A549 (cell line): ENCODE data around the gene DIPK1B. TPM values are rescaled to one million over a fixed set of nuclear protein-coding genes. Genes with fewer than 3 reads are reported as not detected.

Experiments used
- ATAC-seq, 2 experiments: fragments of 200-7000 bp in 1 of 2; fragments of >200 bp in 1 of 2; cut with Nextera tagmentation in 1 of 2; cut with Tn5 transposase in 1 of 2; 3 replicates each; pipeline versions ENCODE4 v1.8.0 to v1.9.1; 2018 to 2020; ENCODE audit warnings: mild to moderate bottlenecking in 1 of 2, moderate library complexity in 1 of 2
- CTCF ChIA-PET: fragments of 300-600 bp; sonication (Branson Sonifier 250); formaldehyde crosslinking; extraction: SDS; loops from one replicate; lab custom pipeline; 2021; ENCODE audit warnings: antibody characterized with exemption, inconsistent platforms; lab: Yijun Ruan, JAX
- POLR2A ChIA-PET: fragments of 350-600 bp; formaldehyde crosslinking; extraction: SDS; loops from one replicate; lab custom pipeline; 2021; ENCODE audit warnings: antibody characterized with exemption, inconsistent platforms; lab: Yijun Ruan, JAX
- DNase-seq, 2 experiments: peaks; one replicate each; pipeline versions ENCODE4 v3.0.0 to v3.0.0-alpha.2; 2011 to 2016; ENCODE audit warnings: low read depth in 1 of 2, low spot score in 1 of 2
- FAIRE-seq: peaks from 2 replicates; lab custom pipeline; 2011; peaks lifted over from hg19 to GRCh38; lab: Jason Lieb, UNC
- H3K27ac ChIP-seq, 2 experiments: fragments of >200 bp; sonication (Bioruptor Twin); formaldehyde crosslinking; 3 replicates each; pipeline ENCODE4 v1.5.1; 2016 to 2017
- H3K4me1 ChIP-seq: fragments of >200 bp; sonication (Bioruptor Twin); formaldehyde crosslinking; 3 replicates; pipeline ENCODE4 v1.6.1; 2016
- H3K4me2 ChIP-seq: fragments of >200 bp; sonication (Bioruptor Twin); formaldehyde crosslinking; 3 replicates; pipeline ENCODE4 v1.6.1; 2016
- H3K4me3 ChIP-seq: fragments of >200 bp; sonication (Bioruptor Twin); formaldehyde crosslinking; 3 replicates; pipeline ENCODE4 v1.5.1; 2016
- H3K9me3 ChIP-seq: fragments of >200 bp; sonication (Bioruptor Twin); formaldehyde crosslinking; 3 replicates; pipeline ENCODE4 v1.6.1; 2016
- CEBPB ChIP-seq, 2 experiments: fragments of >200 bp in 1 of 2; sonication (Bioruptor Twin) in 1 of 2; formaldehyde crosslinking in 1 of 2; IDR thresholded peaks; 2 replicates each; pipeline ENCODE4 v1.6.1; 2012 to 2016
- CHD4 ChIP-seq: fragments of 200-600 bp; sonication (generic); IDR thresholded peaks from 2 replicates; pipeline ENCODE4 v1.6.1; 2016; ENCODE audit warnings: antibody characterized with exemption, mild to moderate bottlenecking, borderline replicate concordance
- EHMT2 ChIP-seq: fragments of 200-600 bp; sonication (generic); IDR thresholded peaks from 2 replicates; pipeline ENCODE4 v1.6.1; 2016; ENCODE audit warnings: antibody characterized with exemption, low read depth, mild to moderate bottlenecking, moderate library complexity
- EP300 ChIP-seq, 2 experiments: fragments of >200 bp; sonication (Bioruptor Twin); formaldehyde crosslinking; IDR thresholded peaks; 2 replicates in 1 of 2; 3 replicates in 1 of 2; pipeline ENCODE4 v1.6.1; 2016 to 2017
- ESRRA ChIP-seq: fragments of 150-350 bp; IDR thresholded peaks from 2 replicates; pipeline ENCODE4 v1.6.1; 2014; ENCODE audit warnings: mild to moderate bottlenecking, low read length, borderline replicate concordance
- FOSL2 ChIP-seq, 2 experiments: fragments of 450-650 bp in 1 of 2; fragments of >200 bp in 1 of 2; sonication (Bioruptor Twin) in 1 of 2; formaldehyde crosslinking; IDR thresholded peaks; 2 replicates each; pipeline versions ENCODE4 v1.5.0 to v1.6.1; 2016 to 2020; ENCODE audit warnings: mild to moderate bottlenecking in 1 of 2, moderate library complexity in 1 of 2
- GATA3 ChIP-seq: IDR thresholded peaks from 2 replicates; pipeline ENCODE4 v1.6.1; 2012; ENCODE audit warnings: borderline replicate concordance
- HDAC2 ChIP-seq: fragments of 200-600 bp; sonication (generic); IDR thresholded peaks from 2 replicates; pipeline ENCODE4 v1.6.1; 2016
- HOXA7 ChIP-seq: fragments of 250-450 bp; sonication (Bioruptor Pico); IDR thresholded peaks from 2 replicates; pipeline ENCODE4 v1.5.0; 2020; ENCODE audit warnings: mild to moderate bottlenecking, moderate library complexity
- HOXB13 ChIP-seq: fragments of 250-450 bp; sonication (Bioruptor Pico); IDR thresholded peaks from 2 replicates; pipeline ENCODE4 v1.5.0; 2020; ENCODE audit warnings: low read depth, mild to moderate bottlenecking, moderate library complexity
- JUNB ChIP-seq: fragments of >200 bp; sonication (Bioruptor Twin); formaldehyde crosslinking; IDR thresholded peaks from 2 replicates; pipeline ENCODE4 v1.6.1; 2016
- KDM1A ChIP-seq: fragments of 200-600 bp; sonication (generic); IDR thresholded peaks from 2 replicates; pipeline ENCODE4 v1.6.1; 2016; ENCODE audit warnings: low read depth, mild to moderate bottlenecking
- KDM5A ChIP-seq: fragments of 200-600 bp; sonication (generic); IDR thresholded peaks from 2 replicates; pipeline ENCODE4 v1.6.1; 2016; ENCODE audit warnings: antibody characterized with exemption, mild to moderate bottlenecking
- MAFK ChIP-seq: fragments of 450-650 bp; IDR thresholded peaks from 2 replicates; pipeline ENCODE4 v1.6.1; 2014; ENCODE audit not compliant: partially characterized antibody
- NR3C1 ChIP-seq: fragments of >200 bp; sonication (Bioruptor Twin); formaldehyde crosslinking; IDR thresholded peaks from 3 replicates; pipeline ENCODE4 v1.6.1; 2017
- POLR2A ChIP-seq: IDR thresholded peaks from 2 replicates; pipeline ENCODE4 v1.6.1; 2012; ENCODE audit warnings: mild to moderate bottlenecking, low read length
- POLR2AphosphoS2 ChIP-seq: conservative IDR thresholded peaks from 2 replicates; pipeline ENCODE4 v1.6.1; 2012; ENCODE audit warnings: low read length, improper control_type of control experiment, inconsistent platforms
- RAD21 ChIP-seq, 2 experiments: fragments of >200 bp in 1 of 2; sonication (Bioruptor Twin) in 1 of 2; formaldehyde crosslinking in 1 of 2; IDR thresholded peaks in 1 of 2; conservative IDR thresholded peaks in 1 of 2; 2 replicates in 1 of 2; 3 replicates in 1 of 2; pipeline ENCODE4 v1.6.1; 2012 to 2018; ENCODE audit warnings: inconsistent platforms in 1 of 2
- RFX5 ChIP-seq: fragments of 450-650 bp; IDR thresholded peaks from 2 replicates; pipeline ENCODE4 v1.7.1; 2014; ENCODE audit warnings: antibody characterized with exemption, mild to moderate bottlenecking, moderate library complexity
- RNF2 ChIP-seq: fragments of 200-600 bp; sonication (generic); IDR thresholded peaks from 2 replicates; pipeline ENCODE4 v1.6.1; 2016; ENCODE audit warnings: low read depth, mild to moderate bottlenecking, antibody characterized with exemption, moderate library complexity, borderline replicate concordance
- SREBF2 ChIP-seq: fragments of 450-650 bp; IDR thresholded peaks from 2 replicates; pipeline ENCODE4 v1.6.1; 2014; ENCODE audit warnings: mild to moderate bottlenecking, moderate library complexity
- TFCP2L1 ChIP-seq: fragments of 250-450 bp; sonication (Bioruptor Pico); IDR thresholded peaks from 2 replicates; pipeline ENCODE4 v1.5.0; 2021; ENCODE audit warnings: mild to moderate bottlenecking
- ZC3H11A ChIP-seq: fragments of 450-650 bp; IDR thresholded peaks from 2 replicates; pipeline ENCODE4 v1.6.1; 2014; ENCODE audit warnings: antibody characterized with exemption, mild to moderate bottlenecking
- WGBS: methylation state at CpG from one replicate; pipeline ENCODE4 v1.1.6; 2017; ENCODE audit errors: missing lambda C conversion rate; 5-methylcytosine and 5-hydroxymethylcytosine counted together
- polyA plus RNA-seq, 4 experiments: library from polyadenylated mRNA; depleted of rRNA in 3 of 4; stranded (reverse); fragments of >200 nt; fragmentation: RNase III in 1 of 4; extraction: RNeasy Plus Mini Kit Qiagen cat#74134 plus additional on column Dnase treatment in 1 of 4; gene quantifications; 2 replicates in 3 of 4; 3 replicates in 1 of 4; pipeline ENCODE4 v1.2.3, GENCODE V29; 2011 to 2017
- TF ChIP-seq, protein P1 (sequence below): IDR thresholded peaks from 2 replicates; pipeline ENCODE4 v1.6.1; 2012; ENCODE audit warnings: low read depth, borderline replicate concordance
- TF ChIP-seq, protein P2 (sequence below): IDR thresholded peaks from 2 replicates; pipeline ENCODE4 v1.6.1; 2012
- TF ChIP-seq, protein P3 (sequence below): fragments of 450-650 bp; IDR thresholded peaks from 2 replicates; pipeline ENCODE4 v1.6.1; 2014; ENCODE audit warnings: antibody characterized with exemption

DIPK1B gene
- polyA plus RNA-seq, 2 of the 4 experiments (the other 2 are of a cell fraction), result 6.7 TPM

DNA sequence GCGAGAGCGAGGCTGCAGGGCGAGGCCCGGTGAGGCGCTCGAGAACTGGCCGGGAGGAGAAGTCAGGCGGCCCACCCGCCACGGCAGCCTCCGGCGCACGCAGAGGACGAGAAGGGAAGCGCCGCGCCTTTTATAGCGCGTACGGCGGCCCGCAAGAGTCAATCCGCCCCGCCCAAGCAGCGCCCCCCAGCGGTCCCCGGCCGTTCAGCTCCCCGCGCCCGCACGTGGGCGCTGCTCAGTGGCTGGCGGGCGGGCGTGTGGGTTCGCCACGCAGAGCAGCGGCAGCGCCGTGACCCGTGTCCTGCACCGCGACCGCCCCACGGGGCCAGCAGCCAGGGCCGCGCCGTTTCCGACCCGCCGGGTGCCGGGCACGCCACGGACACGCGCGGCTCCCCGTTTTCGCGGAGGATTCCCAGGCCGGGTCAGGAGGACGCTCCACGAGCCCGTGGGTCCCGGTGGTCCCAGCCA, 15.7 kb downstream of the DIPK1B start (continued):
- TF ChIP-seq RFX5 (no peak), CHD4 (no peak), JUNB (no peak), TFCP2L1 (CRISPR knock-in tag) (peak; percentile 93), ESRRA (0 out of 2 replicates have a peak, but pooled peaks have one; percentile 19), POLR2A (peak; percentile 99), SREBF2 (no peak), POLR2AphosphoS2 (no peak), EHMT2 (no peak), HOXB13 (CRISPR knock-in tag) (no peak; the same call in 1 of the 2 replicates), CEBPB (IDR thresholded peaks at IDR 0.05) (peak in 1 of 2 experiments; percentile 18; a peak in 1 of 4 replicates), FOSL2 (IDR thresholded peaks at IDR 0.05) (no peak), FOSL2 (CRISPR knock-in tag; IDR thresholded peaks at IDR 0.05) (peak; percentile 58), EP300 (IDR thresholded peaks at IDR 0.05) (no peak), HDAC2 (no peak), RNF2 (no peak)
- TF ChIP-seq, protein P1, sequence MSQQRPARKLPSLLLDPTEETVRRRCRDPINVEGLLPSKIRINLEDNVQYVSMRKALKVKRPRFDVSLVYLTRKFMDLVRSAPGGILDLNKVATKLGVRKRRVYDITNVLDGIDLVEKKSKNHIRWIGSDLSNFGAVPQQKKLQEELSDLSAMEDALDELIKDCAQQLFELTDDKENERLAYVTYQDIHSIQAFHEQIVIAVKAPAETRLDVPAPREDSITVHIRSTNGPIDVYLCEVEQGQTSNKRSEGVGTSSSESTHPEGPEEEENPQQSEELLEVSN, result peak; percentile 53

GRCh38 chr9:136728548-136729123, 16.3 kb downstream of the DIPK1B start:
- POLR2A ChIA-PET, result interaction anchor here (0.5 to 2.7 kb wide), 25 partner anchors 8 to 366 kb away, joined by 3 to 30 read pairs (median 4); partner anchors contain the start of genes AJM1, DIPK1B, LCN10 and RABL6
- Histone ChIP-seq H3K27ac (peak overlapping the region; percentile 99 to 100), H3K4me2 (peak overlapping the region; percentile 97), H3K9me3 (no peaks in the 10 kb centered on the region), H3K4me1 (peaks cover 36% of the 10 kb centered on the region), H3K4me3 (peak overlapping the region; percentile 91)
- WGBS, result 0% methylated on average over 3 of the region's 53 CpGs
- CTCF ChIA-PET, result interaction anchor here (0.6 to 6.0 kb wide), 33 partner anchors 9 to 467 kb away, joined by 3 to 50 read pairs (median 5); partner anchors contain the start of genes DIPK1B, LCN10, LCN15 and LCN6
- TF ChIP-seq SREBF2 (no peak), KDM5A (no peak), MAFK (no peak), HOXA7 (CRISPR knock-in tag) (no peak), POLR2A (peak; percentile 27; the same call in 1 of the 2 replicates), GATA3 (0 out of 2 replicates have a peak, but pooled peaks have one; percentile 16), FOSL2 (IDR thresholded peaks at IDR 0.05) (no peak), FOSL2 (CRISPR knock-in tag; IDR thresholded peaks at IDR 0.05) (no peak), ZC3H11A (no peak), JUNB (no peak), CEBPB (IDR thresholded peaks at IDR 0.05) (no peak), TFCP2L1 (CRISPR knock-in tag) (no peak), KDM1A (no peak), CHD4 (no peak), RNF2 (peak; percentile 68; the same call in 1 of the 2 replicates), NR3C1 (no peak), RAD21 (conservative IDR thresholded peaks at IDR 0.05 in 1 of 2, IDR thresholded peaks at IDR 0.05 in 1 of 2) (no peak)
- TF ChIP-seq, protein P2, sequence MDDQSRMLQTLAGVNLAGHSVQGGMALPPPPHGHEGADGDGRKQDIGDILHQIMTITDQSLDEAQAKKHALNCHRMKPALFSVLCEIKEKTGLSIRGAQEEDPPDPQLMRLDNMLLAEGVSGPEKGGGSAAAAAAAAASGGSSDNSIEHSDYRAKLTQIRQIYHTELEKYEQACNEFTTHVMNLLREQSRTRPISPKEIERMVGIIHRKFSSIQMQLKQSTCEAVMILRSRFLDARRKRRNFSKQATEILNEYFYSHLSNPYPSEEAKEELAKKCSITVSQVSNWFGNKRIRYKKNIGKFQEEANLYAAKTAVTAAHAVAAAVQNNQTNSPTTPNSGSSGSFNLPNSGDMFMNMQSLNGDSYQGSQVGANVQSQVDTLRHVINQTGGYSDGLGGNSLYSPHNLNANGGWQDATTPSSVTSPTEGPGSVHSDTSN, result no peak
- TF ChIP-seq, protein P1, result peak; percentile 47; the same call in 1 of the 2 replicates
- TF ChIP-seq, protein P3, sequence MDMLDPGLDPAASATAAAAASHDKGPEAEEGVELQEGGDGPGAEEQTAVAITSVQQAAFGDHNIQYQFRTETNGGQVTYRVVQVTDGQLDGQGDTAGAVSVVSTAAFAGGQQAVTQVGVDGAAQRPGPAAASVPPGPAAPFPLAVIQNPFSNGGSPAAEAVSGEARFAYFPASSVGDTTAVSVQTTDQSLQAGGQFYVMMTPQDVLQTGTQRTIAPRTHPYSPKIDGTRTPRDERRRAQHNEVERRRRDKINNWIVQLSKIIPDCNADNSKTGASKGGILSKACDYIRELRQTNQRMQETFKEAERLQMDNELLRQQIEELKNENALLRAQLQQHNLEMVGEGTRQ, result no peak
- FAIRE-seq, result no peak
- peak; percentile 57 to 72 for ATAC-seq
- peak in 1 of 2 experiments; percentile 56 for DNase-seq
